ENCODE results near the gene RASSF5. TPM values are rescaled to one million over a fixed set of nuclear protein-coding genes. Genes with fewer than 3 reads are reported as not detected.

Gene RASSF5
- total RNA-seq = 18.8 TPM
- polyA plus RNA-seq (ENCODE audit: insufficient read depth, low read depth, low replicate concordance) = 2.4 TPM
- long read RNA-seq, donor 1, partial matches to known transcripts = 0 of 2 reads
- long read RNA-seq, donor 1, other reads (novel, unspliced or antisense) = 0 of 2 reads
- long read RNA-seq, donor 2 = 0 reads
- long read RNA-seq, donor 3 = 0 reads
- long read RNA-seq, donor 4 = 0 reads
- long read RNA-seq, donor 5 = 0 reads
- long read RNA-seq, donor 6 = 0 reads
- long read RNA-seq, donor 7, partial matches to known transcripts = 2 of 9 reads
- long read RNA-seq, donor 7, other reads (novel, unspliced or antisense) = 1 of 9 reads
- long read RNA-seq, donor 8 = 0 reads
- long read RNA-seq, donor 9 = 0 reads
- long read RNA-seq, donor 10, partial matches to known transcripts = 0 of 1 reads
- long read RNA-seq, donor 10, other reads (novel, unspliced or antisense) = 0 of 1 reads

DNA sequence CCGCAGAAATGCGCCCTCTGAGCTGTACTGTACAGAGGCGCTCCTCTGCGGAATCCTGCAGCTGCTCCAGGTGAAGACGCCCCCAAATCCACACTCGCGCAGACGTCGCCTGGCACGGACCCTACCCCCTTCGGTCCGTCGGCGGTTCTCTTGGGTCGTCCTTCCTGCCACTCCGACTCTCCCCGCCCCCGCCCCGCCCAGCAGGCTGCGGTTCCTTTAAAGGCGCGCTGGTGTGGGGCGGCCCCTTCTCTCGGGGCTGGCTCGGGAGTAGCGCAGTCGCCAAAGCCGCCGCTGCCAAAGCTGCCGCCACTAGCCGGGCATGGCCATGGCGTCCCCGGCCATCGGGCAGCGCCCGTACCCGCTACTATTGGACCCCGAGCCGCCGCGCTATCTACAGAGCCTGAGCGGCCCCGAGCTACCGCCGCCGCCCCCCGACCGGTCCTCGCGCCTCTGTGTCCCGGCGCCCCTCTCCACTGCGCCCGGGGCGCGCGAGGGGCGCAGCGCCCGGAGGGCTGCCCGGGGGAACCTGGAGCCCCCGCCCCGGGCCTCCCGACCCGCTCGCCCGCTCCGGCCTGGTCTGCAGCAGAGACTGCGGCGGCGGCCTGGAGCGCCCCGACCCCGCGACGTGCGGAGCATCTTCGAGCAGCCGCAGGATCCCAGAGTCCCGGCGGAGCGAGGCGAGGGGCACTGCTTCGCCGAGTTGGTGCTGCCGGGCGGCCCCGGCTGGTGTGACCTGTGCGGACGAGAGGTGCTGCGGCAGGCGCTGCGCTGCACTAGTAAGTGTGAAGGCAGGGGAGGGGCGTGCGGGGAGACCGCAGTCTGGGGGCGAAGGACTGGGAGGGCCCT, at the start of gene RASSF5:
Gene RASSF5 (plus strand): TSS at position 248 of the 846 bp plus-strand sequence. CDS start 72 bp downstream, at position 320.
- peaks cover 7% of the 10 kb centered on the region for H3K27me3 ChIP-seq (ENCODE audit: control insufficient read depth, insufficient read depth, low read length)
- H3K4me3 ChIP-seq (ENCODE audit: low read length in 3 of 3) = peak within 1 kb of the TSS; percentile 28 to 65 (median 55)
- TF ChIP-seq, protein P1, sequence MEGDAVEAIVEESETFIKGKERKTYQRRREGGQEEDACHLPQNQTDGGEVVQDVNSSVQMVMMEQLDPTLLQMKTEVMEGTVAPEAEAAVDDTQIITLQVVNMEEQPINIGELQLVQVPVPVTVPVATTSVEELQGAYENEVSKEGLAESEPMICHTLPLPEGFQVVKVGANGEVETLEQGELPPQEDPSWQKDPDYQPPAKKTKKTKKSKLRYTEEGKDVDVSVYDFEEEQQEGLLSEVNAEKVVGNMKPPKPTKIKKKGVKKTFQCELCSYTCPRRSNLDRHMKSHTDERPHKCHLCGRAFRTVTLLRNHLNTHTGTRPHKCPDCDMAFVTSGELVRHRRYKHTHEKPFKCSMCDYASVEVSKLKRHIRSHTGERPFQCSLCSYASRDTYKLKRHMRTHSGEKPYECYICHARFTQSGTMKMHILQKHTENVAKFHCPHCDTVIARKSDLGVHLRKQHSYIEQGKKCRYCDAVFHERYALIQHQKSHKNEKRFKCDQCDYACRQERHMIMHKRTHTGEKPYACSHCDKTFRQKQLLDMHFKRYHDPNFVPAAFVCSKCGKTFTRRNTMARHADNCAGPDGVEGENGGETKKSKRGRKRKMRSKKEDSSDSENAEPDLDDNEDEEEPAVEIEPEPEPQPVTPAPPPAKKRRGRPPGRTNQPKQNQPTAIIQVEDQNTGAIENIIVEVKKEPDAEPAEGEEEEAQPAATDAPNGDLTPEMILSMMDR (IDR thresholded peaks at IDR 0.05; ENCODE audit: borderline replicate concordance, extremely low read depth, insufficient read depth) = no peak
- intact Hi-C loops (cut with DNase I) = no loop called here
- peak within 1 kb of the TSS in 1 of 2 donors; percentile 14 for H3K27ac ChIP-seq (ENCODE audit: low read depth in 2 of 2, low read length in 2 of 2)
- no peaks in the 10 kb centered on the region for H3K9me3 ChIP-seq (ENCODE audit: control insufficient read depth in 2 of 3, insufficient read depth in 1 of 3, low read length in 3 of 3)
- DNase-seq (peak; percentile 58 to 95 (median 72)), FAIRE-seq (no peak)
- H3K36me3 ChIP-seq (ENCODE audit: control insufficient read depth in 2 of 3, insufficient read depth in 3 of 3, low read length in 3 of 3) = no peaks in the 10 kb centered on the region
- H3K9ac ChIP-seq (ENCODE audit: low read length in 3 of 3) = no peak within 1 kb of the TSS
- H3K4me1 ChIP-seq (ENCODE audit: control insufficient read depth in 2 of 3, insufficient read depth in 2 of 3, low read depth in 1 of 3, low read length in 3 of 3) = peaks cover 0 to 16% (median 3%) of the 10 kb centered on the region in 3 donors

- Histone ChIP-seq H3K27ac (ENCODE audit: low read depth in 2 of 2, low read length in 2 of 2) (no peak overlapping the region), H3K27me3 (ENCODE audit: control insufficient read depth, insufficient read depth, low read length) (no peaks in the 10 kb centered on the region), H3K36me3 (ENCODE audit: control insufficient read depth in 2 of 3, insufficient read depth in 3 of 3, low read length in 3 of 3) (no peaks in the 10 kb centered on the region), H3K4me1 (ENCODE audit: control insufficient read depth in 2 of 3, insufficient read depth in 2 of 3, low read depth in 1 of 3, low read length in 3 of 3) (peaks cover 0 to 9% (median 8%) of the 10 kb centered on the region in 3 donors), H3K4me3 (ENCODE audit: low read length in 3 of 3) (no peak overlapping the region), H3K9ac (ENCODE audit: low read length in 3 of 3) (no peak overlapping the region), H3K9me3 (ENCODE audit: control insufficient read depth in 2 of 3, insufficient read depth in 1 of 3, low read length in 3 of 3) (no peaks in the 10 kb centered on the region)
- intact Hi-C loops (cut with DNase I) = no loop called here
- DNase-seq (no peak), FAIRE-seq (no peak)
- TF ChIP-seq, protein P1 (IDR thresholded peaks at IDR 0.05; ENCODE audit: borderline replicate concordance, extremely low read depth, insufficient read depth) = no peak
Observed at GRCh38 chr1:206459703-206460102, 47.6 kb upstream of the RASSF5 start.

GRCh38 chr1:206460836-206461426, 46.4 kb upstream of the RASSF5 start:
- no peak for DNase-seq
- H3K27me3 ChIP-seq (ENCODE audit: control insufficient read depth, insufficient read depth, low read length) = no peaks in the 10 kb centered on the region
- H3K27ac ChIP-seq (ENCODE audit: low read depth in 2 of 2, low read length in 2 of 2) = peak overlapping the region; percentile 44 to 58
- no peak for FAIRE-seq
- H3K4me1 ChIP-seq (ENCODE audit: control insufficient read depth in 2 of 3, insufficient read depth in 2 of 3, low read depth in 1 of 3, low read length in 3 of 3) = peaks cover 0 to 6% (median 4%) of the 10 kb centered on the region in 3 donors
- H3K9me3 ChIP-seq (ENCODE audit: control insufficient read depth in 2 of 3, insufficient read depth in 1 of 3, low read length in 3 of 3) = no peaks in the 10 kb centered on the region
- H3K9ac ChIP-seq (ENCODE audit: low read length in 3 of 3) = no peak overlapping the region
- H3K4me3 ChIP-seq (ENCODE audit: low read length in 3 of 3) = no peak overlapping the region
- H3K36me3 ChIP-seq (ENCODE audit: control insufficient read depth in 2 of 3, insufficient read depth in 3 of 3, low read length in 3 of 3) = no peaks in the 10 kb centered on the region
- intact Hi-C loops (cut with DNase I) = no loop called here
- TF ChIP-seq, protein P1 (IDR thresholded peaks at IDR 0.05; ENCODE audit: borderline replicate concordance, extremely low read depth, insufficient read depth) = no peak

All from kidney (tissue), 22 donors.